GM20431 (cell line): ENCODE results near the gene RIF1.

ENCODE experiments used
- in situ Hi-C: fragments of 300-500 bp; cut with MseI, MboI; formaldehyde crosslinking; loops from one replicate; pipeline ENCODE4 v1.15.0; 2020; ENCODE audit warnings: low sequenced_read_pairs; ENCODE audit not compliant: unreplicated experiment

RIF1 gene

GRCh38 chr2:151409601-151410484 lies at the start of gene RIF1:
RIF1 (plus strand) TSS chr2:151409902; CDS start chr2:151410424, 522 bp downstream.
- in situ Hi-C loops = no loop called here

- in situ Hi-C loops = no loop called here
Measured at GRCh38 chr2:151361674-151362370, 47.9 kb upstream of the RIF1 start.

- in situ Hi-C loops = no loop called here
Measured at GRCh38 chr2:151363709-151364108, 46.0 kb upstream of the RIF1 start.

- in situ Hi-C loops = no loop called here
Measured at GRCh38 chr2:151367571-151367970, 42.1 kb upstream of the RIF1 start.

- in situ Hi-C loops = no loop called here
Measured at GRCh38 chr2:151374436-151374835, 35.3 kb upstream of the RIF1 start.

GRCh38 chr2:151379169-151379568 lies 30.5 kb upstream of the RIF1 start:
- in situ Hi-C loops = no loop called here

- in situ Hi-C loops = no loop called here
Measured at GRCh38 chr2:151380580-151381235, 29.0 kb upstream of the RIF1 start.

- in situ Hi-C loops = no loop called here
Measured at GRCh38 chr2:151381266-151381665, 28.4 kb upstream of the RIF1 start.

- in situ Hi-C loops = no loop called here
Measured at GRCh38 chr2:151388011-151388410, 21.7 kb upstream of the RIF1 start.

GRCh38 chr2:151391436-151391835 lies 18.3 kb upstream of the RIF1 start:
- in situ Hi-C loops = no loop called here

- in situ Hi-C loops = no loop called here
Measured at GRCh38 chr2:151394509-151394908, 15.2 kb upstream of the RIF1 start.

- in situ Hi-C loops = no loop called here
Measured at GRCh38 chr2:151395509-151396374, 14.0 kb upstream of the RIF1 start.

GRCh38 chr2:151399981-151400380 lies 9.7 kb upstream of the RIF1 start:
- in situ Hi-C loops = no loop called here

- in situ Hi-C loops = no loop called here
Measured at GRCh38 chr2:151401149-151401548, 8.6 kb upstream of the RIF1 start.

GRCh38 chr2:151403914-151404313 lies 5.8 kb upstream of the RIF1 start:
- in situ Hi-C loops = no loop called here

- in situ Hi-C loops = no loop called here
Measured at GRCh38 chr2:151405376-151405775, 4.3 kb upstream of the RIF1 start.

GRCh38 chr2:151407281-151407680 lies 2.4 kb upstream of the RIF1 start:
- in situ Hi-C loops = no loop called here

- in situ Hi-C loops = no loop called here
Measured at GRCh38 chr2:151408788-151409600, 708 bp upstream of the RIF1 start.

- in situ Hi-C loops = no loop called here
Measured at GRCh38 chr2:151410485-151410834, 758 bp downstream of the RIF1 start.
